GM12865 (cell line): Measurements from ENCODE around the gene TXNIP.

Experiments used
- DNase-seq: peaks from one replicate; pipeline ENCODE4 v3.0.0; 2010; ENCODE audit warnings: low read depth
- H3K4me3 ChIP-seq: 2 replicates; pipeline ENCODE4 v1.5.1; 2011; ENCODE audit warnings: mild to moderate bottlenecking, low read depth, low read length, control low read depth
- CTCF ChIP-seq: IDR thresholded peaks from 2 replicates; pipeline ENCODE4 v1.5.1; 2011; ENCODE audit warnings: low read length, control low read depth, low read depth, inconsistent platforms; ENCODE audit not compliant: insufficient read depth; ENCODE audit errors: missing control alignments

The TXNIP gene

DNA sequence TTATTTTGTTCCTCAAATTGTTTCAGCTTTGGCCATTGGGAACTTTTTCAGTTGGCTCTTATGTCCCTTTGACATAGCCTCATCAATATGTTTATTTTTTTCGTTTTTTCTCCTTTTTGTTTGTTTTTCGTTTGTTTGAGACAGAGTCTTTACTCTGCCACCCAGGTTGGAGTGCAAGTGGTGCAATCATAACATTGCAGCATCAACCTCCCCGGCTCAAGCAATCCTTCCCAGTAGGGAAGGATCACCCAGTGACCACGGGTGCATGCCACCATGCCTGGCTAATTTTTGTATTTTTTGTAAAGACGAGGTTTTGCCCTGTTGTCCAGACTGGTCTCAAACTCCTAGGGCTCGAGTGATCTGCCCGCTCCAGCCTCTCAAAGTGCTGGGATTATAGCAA lies 23.8 kb downstream of the TXNIP start:
- TF ChIP-seq CTCF, result no peak
- no peak overlapping the region for H3K4me3 ChIP-seq
- no peak for DNase-seq

GRCh38 chr1:145967288-145967687 lies 29.1 kb downstream of the TXNIP start:
- no peak overlapping the region for H3K4me3 ChIP-seq
- no peak for TF ChIP-seq CTCF
- no peak for DNase-seq

DNA sequence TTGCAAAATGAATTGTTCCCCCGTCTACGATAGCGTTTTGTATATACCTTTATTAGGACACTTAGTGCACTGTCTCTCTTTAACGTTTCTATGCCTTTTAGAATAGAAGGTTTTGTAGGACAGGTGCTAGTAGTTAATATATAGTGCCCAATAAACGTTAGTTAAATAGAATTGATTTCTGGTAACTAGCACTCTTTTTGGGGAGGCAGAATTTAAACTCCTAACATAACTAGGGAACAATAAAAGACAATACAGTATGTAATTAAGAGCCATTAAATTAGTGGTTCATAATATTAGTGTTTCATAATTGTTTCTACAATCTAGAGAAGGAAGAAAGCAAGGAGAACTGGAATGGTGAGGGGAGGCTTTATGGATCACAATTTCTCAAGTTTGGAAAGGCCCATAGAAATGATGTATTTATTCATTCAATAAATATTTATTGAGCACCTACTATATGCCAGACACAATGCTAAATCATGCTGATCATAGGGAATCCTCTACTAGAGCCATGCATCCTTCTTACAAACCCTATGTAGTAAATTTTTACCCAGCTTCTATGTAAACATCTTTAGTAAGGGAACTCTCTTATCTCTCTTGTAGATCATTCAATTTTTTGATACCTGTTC lies 31.1 kb downstream of the TXNIP start:
- H3K4me3 ChIP-seq, result peak overlapping the region; percentile 81
- TF ChIP-seq CTCF, result no peak
- no peak for DNase-seq

DNA sequence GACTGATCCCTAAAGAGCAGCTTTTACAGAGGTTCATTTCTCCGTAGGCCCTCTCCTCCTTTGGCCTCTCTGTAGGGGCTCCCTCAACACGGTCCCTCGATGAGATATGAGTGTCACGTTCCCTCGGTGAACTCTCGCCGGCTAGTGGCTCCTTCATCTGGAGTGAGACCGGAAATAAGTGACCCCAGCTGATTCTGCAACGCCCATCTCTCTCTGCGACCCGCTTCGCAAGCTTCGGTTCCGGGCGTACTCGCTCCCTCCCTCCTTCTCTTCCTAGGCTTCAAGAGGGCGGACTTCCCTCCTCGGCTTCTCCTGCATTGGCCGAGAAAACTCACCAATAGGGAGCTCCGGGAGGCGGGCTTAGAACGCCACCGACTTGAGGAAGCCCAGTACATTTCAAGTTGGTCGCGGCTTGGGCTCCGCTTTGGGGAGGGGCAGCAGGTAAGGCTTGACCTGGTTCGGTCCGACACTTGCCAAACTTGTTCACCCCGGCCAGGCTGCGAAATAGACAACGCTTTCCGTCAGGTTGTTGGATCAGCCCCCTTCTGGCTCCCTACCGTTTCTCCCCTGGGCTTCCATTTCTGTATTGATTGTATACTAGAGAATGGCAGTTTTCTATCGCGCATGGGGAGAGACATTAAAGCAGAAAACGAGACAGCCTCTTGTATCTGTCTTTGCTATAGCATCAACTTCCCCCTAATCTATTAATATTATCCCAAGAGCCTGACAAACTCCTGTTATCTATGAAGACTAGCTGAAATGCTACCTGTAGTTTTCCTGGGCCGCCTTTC lies 31.9 kb downstream of the TXNIP start, which contains the start of the genes ANKRD34A and POLR3GL:
TSS of gene ANKRD34A (minus strand) at position 248 of the 791 bp plus-strand sequence. CDS start 2,816 bp downstream, outside the sequence.
TSS of gene POLR3GL (plus strand) at position 363 of the 791 bp plus-strand sequence. CDS start 10,176 bp downstream, outside the sequence.
- DNase-seq, result peak; percentile 97
- peak within 1 kb of the TSS; percentile 81 for H3K4me3 ChIP-seq
- TF ChIP-seq CTCF, result no peak

- no peak for TF ChIP-seq CTCF
- DNase-seq, result no peak
- peak overlapping the region; percentile 81 for H3K4me3 ChIP-seq
These were observed 32.9 kb downstream of the TXNIP start for GRCh38 chr1:145963265-145964019.

DNA sequence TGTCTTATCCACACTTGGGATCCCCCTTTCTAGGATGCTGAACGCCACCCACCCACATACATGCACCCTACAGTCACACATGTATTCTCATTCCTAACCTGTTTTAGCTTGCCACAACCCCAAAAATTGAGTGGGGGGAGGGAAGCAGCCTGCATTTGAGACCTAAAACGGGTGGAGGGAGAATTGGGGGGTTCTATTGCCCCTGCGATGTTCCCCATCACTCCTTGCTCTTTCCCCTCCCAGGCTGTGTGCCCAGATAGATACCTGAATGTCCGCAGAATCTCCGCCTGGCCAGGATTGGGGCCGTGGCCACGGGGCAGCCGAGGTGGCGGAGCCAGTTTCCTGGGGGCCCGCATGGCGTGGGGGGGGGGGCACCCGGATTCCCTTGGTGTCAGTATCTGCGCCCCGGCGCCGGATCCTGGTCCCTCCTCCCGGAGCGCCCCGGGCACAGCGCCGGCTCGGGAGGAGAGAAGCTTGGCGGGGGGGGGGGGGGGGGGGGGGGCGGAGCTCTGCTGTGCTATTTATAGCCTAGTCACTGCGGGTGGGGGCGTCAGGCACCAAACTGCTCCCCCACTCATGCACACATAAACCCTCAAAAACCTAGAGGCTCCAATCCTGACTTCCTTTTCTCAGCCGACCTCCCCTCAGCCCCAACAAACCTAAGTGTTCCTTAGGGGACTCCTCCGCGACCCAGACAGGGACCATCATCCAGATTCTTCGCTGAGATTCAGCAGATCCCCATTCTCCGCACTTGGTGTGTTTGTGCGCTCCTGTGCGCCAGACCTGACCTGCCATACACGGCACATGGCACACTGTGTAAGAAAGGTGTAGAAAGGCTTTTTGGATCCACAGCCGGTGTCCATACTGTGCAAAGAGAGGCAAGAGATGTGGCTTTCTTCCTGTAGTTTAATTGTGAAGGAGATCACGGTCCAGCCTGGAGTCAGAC lies 33.9 kb downstream of the TXNIP start:
- DNase-seq, result no peak
- H3K4me3 ChIP-seq, result peak overlapping the region; percentile 52
- no peak for TF ChIP-seq CTCF
